ENCODE data around the gene ETV1.

The ETV1 gene

DNA sequence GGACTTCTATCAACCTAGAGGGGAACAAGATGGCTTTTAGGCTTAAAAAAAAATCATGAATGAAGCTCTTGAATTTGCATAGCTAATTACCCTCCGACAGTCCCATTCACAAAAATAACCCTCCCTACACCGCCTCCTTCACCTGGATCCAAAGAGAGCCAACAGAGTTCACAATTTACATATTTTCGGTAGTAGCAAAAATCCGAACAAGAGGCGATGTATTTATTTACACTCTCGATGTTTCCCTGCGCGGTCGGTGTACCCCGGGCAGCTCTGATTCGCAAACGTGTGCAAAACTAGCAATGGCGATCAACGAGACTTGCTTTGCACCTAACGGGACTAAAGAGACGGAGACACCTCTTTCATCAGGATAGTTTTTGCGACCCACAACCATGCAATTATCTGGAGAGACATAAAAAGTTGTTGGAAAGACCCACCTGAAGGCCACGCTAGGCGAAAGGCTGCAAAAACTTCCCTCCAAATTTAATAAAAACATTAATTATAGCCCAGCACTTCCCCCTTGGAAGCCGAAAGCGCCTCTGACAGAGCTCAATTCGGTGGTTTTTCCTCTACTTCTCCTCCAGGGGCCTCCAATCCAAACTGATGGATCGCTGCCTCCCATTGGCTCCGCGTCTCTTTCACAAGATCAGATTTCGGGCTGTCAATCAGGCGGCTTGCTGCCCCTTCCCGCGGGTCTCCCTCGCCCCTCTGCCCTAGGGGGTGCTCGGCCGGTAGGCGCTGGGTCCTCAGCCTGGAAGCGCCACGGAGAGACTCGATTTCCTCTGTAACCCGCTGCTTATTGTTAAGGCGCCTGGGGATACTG is at the start of gene ETV1:
TSS of gene ETV1 (minus strand) at position 541 of the 823 bp plus-strand sequence. CDS start 614 bp downstream, outside the sequence.
- DNase-seq = peak; percentile 63

DNA sequence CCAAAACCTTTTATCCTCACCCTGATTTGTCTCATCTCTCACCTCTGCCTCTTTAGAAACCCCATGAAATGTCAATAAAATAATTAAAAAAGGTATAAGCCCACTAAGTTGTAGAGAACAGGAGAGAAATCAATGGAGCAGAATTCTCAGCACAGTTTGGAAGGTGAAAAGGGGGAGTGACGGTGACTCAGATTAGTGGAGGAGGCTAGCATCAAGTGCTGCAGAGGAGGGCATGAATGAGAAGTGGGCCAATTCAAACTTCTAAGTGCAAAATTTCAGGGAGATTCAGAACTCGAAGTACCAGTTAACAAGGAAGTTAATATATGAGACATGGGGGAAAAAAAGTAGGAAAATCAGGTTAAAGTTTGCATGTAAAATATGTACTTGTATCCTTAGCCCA is 34.9 kb upstream of the ETV1 start:
- no peak for DNase-seq

DNA sequence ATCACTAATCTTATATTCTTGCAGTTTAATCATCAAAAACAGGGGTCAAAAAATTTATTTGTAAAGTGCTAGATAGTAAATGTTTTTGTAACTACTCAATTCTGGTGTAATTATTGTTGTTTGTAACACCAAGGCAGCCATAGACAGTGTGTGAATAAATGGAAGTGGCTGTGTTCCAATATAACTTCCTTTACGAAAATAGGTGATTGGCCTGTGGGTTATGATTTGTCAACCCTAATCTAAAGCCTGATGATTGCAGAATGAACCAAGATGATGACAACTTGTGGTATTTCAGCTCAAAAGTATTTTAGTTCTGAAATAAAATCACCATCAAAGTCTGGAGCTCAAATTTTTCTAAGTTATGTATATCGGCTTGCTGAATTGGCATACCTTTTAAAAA is 34.4 kb upstream of the ETV1 start:
- DNase-seq = no peak

DNA sequence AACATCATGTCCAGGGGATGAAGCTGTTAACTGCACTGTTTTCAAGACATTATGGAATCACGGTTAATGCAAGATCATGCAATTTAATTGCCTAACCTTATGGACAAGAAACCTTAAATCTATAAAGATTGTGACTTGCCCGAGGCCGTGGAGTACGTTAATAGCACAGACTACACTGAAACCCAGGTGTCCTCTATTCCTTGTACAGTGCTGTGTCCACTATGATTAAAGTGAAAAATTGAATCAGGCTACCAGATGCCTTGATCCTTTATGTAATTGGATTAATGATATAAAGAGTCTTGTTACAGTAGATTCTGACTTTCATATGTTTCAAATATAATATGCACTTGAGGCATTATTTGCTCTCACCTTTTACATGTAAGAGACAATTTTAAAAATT is 33.9 kb upstream of the ETV1 start:
- no peak for DNase-seq

DNA sequence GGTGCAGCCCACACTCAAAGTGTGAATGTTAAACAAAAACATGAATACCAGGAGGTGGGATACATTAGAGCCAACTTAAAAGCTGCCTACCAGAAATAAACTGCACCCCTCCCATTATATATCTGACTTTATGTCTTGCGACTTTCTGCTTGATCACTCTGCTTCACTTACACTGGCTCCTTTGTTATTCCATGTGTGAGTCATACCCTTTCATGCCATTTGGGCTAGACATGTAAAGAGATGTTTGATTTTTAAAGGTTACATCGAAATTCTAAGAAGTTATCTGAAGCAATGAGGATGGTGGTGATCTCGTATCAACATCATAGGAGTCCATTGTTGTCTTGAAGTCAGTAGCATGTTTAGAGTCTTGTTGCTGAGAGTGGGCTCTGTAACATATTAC is 31.6 kb upstream of the ETV1 start:
- DNase-seq = no peak

DNA sequence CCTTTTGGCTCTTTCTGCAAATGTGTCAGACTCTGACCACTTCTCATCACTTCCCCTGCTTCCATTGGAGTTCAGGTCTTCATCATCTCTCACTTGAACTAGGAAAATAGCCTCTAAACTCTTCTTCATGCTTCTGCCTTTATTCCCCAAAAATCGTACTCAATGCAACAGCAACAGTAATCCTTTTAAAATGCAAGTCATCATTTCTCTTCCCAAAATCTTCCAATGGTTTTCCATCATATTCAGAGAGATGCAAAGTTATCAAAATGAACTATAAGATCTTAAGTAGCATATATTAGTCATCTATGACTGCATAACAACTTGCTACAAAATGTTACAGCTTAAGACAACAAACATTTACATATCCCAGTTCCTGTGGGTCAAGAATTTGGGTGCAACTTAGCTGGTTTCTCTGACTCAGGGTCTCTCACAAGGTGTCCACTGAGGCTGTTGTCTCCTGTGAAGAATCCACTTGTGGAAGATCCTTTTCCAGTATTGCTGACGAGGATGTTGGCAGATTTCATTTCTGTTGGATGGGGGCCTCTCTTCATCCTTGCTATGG is 31.0 kb upstream of the ETV1 start:
- no peak for DNase-seq

DNA sequence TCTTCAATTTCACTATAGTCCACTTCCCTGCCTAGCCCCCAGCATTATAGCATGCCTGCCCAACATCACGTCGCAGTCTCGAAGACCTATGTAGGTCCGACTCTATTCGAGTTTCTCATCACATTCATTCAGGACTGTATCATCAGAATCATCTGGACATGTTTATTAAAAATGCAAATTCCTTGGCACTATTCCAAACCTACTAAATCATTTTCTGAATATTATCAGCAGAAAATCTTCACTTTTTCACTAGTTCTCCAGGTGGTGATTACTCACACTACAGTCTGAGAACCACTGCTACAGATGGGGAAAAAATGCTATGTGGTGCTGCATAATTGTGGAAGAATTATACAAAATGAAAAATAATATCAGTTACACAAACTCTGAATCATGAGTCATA is 29.3 kb upstream of the ETV1 start:
- no peak for DNase-seq

DNA sequence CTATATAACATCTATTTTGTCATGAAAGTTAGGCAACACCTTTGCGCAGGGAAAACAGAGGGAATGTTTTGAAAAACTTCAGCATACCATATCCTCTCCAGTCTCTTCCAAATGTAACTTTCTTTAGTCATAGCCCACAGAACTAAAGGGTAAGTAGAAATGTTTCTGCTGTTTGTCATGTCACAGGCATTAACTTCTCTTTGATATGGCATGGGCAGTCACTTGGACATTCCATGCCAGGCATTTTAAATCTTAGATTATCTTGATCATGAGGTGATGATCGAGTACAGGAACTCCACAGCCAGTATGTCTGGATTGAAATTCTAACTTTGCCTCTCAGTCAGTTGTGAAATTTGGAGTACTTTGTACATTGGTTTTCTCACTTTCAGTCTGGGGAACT is 27.5 kb upstream of the ETV1 start:
- DNase-seq = no peak

DNA sequence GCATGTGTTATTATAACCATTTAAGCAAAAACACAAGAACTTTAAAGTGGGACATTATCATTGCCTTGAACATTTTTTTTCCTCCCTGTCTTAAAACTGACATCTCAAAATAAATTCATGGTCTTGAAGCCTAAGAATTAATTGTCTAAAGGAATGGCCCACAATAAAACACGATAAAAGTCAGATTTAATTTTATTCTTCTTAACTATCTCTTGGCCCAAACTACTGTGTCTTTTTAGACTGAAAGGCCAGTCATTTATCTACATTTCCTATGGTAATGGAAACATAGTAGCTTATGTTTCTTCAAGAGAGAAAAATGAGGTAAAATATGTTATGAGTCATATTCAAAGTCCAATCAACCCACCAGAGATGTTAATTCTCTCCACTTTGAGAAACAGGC is 24.4 kb upstream of the ETV1 start:
- DNase-seq = no peak

DNA sequence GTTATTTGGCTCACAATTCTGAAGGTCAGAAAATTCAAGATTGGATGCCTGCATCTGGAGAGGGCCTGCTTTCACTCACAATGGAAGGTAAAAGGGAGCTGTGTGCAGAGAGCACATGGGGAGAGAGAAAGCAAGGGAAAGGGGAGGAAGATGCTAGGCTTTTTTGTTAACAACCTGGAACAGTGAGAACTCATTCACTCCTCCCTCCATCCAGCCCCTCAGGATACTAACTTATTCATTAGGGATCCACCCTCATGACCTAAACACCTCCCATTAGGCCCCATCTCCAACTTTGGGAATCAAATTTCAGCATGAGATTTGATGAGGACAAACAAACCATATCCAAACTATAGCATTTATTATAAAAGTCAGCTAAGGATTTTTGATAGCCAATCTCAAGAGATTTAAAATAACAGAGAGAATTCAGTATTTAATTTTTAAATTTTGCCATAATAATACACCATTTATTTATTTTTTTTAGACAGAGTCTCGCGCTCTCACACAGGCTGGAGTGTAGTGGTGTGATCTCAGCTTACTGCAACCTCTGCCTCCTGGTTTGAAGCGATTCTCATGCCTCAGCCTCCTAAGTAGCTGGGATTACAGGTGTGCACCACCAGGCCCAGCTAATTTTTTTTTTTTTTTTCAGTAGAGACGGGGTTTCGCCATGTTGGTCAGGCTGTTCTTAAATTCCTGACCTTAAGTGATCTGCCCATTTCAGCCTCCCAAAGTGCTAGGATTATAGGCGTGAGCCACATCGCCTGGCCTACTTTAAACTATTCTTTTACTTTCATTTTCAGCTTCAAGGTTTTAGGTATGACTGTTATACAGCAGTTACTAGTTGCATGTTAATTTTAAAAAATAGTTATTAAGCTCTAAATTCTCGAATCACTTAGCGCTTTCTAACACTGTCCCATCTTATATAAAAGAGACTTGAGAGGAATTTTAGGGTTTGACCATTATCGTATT is 20.3 kb upstream of the ETV1 start:
- DNase-seq = no peak

DNA sequence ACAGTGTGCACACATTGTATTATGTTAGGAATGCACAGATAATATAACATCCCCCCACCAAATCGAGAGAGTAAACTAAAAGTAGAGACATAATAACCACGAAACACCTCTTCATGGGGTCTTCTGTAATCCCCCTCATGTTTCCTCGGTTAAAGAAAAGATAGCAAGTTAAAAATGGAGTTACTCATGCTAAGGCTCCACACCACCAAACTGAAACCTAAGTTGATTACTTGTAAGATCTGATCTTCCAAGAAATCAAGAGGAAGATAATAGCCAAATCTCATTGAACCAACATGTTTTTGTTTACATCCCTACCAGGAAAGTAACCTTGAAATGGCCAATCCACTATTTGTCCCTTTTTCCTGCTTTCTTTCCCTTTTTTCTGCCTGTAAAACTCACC is 11.7 kb upstream of the ETV1 start:
- DNase-seq = no peak

DNA sequence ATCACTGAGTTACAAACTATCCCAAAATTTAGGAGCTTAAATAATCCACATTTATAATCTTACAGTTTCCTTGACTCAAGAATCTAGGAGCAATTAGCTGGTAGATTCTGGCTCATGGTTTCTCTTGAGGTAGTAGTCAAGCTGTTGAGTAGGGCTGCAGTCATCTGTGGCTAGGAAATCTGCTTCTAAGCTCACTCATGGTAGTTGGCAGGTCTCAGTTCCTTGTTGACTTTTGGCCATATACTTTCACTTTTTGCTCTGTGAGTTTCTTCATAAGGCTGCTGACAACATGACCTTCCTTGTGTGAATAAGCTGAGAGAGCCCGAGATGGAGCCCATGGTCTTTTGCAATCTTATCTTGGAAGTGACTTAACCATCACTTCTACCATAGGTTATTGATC is 10.8 kb upstream of the ETV1 start:
- DNase-seq = no peak

DNA sequence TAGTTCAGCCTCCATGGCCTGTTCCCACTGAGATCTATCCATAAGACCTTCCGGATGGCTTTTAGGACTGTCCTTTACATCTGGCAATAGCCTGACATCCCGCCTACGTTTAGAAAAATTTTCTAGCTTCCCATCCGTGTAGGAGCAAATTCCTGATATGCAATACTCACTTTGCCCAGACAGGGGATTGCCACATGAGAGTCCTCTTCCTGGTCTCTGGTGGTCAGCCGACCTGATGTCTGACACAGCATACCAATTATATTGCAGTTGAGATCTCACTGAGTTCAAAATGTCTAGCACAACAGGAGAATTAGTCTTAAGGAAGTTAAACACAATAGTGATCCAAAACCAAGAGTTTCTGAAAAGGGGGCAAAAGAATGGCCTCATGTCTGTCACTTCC is 9.4 kb upstream of the ETV1 start:
- DNase-seq = no peak

DNA sequence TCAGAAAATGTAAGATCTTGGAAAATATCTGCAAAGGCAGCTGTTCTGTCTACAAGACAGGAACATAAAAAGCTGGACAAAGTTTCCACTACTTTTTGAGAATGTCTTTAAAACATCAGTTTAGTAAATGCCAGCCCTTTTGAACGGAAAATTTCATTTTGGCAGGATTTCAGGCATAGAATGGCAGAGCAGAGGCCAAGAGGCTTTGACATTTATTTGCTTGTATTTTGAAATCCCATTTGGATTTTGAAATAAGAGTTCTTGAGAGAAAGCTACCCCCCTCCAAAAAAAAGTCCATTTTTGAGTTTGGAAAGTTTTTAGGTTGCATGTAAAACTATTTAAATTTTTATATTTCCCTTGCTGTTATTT is 3.1 kb upstream of the ETV1 start:
- DNase-seq = no peak

DNA sequence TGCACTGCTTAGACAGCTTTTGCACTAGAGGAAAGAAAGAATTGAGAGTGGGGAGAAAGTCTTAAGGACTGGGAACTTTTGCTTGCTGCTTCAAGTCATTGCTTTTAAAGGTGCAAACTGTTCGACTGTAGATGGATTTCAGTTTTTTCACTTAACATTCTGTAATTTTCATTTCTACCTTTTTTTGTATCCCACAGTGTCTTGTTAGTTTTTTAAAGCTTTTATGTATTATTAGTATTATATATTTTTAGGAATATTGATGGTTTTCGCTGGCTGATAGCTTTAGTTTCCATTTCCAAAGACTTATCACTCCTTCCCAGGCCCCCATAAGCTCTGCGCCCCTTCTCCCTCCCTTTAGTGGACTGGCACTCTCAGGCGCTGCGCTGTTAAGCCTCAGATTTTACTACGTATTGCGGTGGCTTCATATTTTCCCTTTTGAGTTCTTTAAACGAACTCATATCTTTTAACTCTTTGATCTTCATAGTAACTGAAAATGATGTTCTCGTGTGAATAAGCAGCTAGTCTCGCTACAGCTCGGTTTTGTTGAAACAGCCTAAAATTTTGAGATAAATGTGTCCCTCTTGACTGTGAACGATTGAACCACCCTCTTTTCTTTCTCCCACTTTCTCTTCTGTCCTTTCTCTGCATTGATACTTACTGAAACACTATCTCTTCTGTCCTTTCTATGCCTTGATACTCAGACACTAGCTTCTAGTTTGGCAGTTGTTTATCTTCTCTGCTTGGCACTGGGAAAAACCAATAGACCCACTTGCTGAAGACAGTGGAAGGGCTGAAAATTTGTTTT is 2.5 kb upstream of the ETV1 start:
- peak; percentile 2 for DNase-seq

DNA sequence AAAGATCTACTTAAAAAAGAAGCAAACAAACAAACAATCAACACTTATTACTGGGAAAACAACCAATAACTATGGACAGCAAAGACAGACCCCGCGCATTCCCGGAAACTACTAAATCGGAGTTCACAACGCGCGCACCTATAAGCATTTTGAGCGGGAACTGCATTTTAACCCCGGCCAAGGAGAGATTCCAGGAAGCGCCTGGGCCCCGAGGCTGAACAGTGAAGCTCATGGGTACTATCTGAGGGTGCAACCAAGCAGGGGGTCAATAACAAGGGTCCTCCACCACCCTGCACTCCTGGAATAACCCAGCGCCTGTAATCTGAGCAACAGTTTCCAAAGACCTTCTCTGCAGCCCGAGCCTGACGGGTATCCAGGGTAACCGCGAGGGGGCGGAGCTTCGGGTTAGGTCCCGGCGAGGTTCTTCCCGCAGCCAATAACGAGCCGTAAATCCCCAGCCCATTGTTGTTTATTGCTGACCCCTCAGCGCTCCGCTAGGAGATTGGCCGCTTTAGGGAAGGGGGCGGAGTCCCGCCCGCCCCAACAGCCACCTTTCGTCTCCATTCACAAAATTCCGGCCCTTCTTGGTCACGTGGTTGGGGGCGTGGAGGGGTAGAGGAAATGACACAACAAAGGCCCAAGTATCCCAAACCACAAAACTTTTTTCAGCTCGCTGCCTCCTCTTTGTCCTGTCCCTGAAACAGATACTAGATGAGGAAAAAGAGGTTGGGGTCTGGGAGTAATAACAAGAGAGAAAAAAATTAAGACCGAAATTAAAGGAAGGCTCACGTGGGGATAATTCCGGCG is 1.7 kb upstream of the ETV1 start:
- DNase-seq = peak; percentile 93

DNA sequence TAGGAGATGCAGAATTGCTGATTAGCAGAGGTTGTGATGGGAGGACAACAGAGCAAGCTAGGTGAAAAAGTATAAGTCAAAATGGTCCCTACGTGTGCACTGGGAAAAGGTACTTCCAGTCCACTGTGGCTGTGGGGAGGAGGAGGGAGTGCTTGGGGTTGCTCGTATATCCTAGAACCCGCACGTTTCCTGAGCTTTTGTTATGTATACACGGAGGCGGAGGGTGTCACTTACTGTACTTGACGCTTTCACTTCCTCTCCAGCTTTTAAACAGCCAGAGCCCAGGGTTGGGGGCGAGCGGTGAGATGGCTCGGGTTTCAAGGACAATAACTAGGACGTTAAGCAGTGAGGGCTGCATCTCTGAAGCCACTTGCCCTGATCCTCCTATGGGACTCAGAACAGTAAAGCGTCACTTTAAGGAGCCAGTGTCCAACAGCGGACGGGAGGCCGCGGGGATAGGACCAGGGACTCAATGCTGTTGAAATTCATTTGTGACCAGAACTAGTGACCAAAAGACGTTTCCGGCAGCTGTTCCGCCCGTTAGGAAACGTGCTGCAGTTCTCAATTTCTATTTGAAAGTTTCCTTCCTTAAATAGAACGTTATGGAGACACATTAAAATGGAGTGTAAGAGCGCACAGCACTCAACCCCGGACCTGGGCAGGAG is 985 bp upstream of the ETV1 start:
- DNase-seq = peak; percentile 47

DNA sequence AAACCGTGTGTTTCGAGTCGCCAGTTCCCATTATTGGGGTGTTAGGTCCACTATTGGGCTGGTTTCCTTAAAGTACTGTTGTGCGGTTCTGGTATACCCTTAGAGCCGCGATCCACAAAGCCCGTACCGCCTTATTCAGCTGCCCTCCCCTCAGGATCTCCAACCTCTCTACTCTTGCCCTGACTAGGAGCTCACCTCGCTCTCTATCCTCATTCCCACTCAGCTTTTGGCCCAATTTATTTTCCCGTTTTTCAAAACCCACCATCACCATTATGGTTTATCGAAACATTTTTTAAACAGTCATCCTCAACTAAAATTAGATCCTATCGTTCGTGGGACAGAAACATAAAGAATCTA is 461 bp upstream of the ETV1 start:
- DNase-seq = no peak

DNA sequence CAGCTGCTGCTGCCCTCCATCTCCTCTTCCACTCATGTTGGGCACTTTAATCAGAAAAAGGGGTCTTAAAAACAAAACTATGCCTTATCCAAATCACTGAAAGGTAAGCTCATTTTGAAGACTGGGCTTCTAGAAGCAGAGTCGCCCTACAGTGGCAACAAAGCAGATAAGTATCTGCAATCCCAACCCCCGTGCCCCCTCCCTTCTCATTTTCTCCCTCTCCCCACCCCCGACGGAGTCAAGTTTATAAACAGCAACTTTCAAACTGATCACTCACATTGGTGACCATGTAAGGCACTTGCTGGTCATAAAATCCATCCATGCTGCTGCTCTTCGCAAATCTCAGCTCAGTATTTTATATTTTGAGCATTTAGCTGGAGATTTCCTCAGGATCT is 738 bp downstream of the ETV1 start:
- DNase-seq = no peak

DNA sequence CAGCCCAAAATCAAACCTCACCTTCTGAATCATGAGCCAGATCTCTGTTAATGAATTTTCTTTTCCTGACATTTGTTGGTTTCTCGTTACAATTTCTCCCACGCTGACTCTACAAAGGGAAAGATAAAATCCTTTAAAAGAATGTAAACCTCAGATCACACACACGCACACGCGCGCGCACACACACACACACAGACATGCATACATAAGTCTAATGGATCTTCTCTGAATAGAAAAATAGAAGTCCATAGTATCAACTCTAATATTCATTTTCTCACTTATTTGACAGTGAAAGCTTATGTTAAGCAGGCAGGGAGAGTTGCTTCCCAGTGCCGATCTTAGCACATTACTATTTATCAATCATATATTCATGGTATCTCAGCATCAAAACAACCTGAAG is 1.4 kb downstream of the ETV1 start:
- DNase-seq = no peak

DNA sequence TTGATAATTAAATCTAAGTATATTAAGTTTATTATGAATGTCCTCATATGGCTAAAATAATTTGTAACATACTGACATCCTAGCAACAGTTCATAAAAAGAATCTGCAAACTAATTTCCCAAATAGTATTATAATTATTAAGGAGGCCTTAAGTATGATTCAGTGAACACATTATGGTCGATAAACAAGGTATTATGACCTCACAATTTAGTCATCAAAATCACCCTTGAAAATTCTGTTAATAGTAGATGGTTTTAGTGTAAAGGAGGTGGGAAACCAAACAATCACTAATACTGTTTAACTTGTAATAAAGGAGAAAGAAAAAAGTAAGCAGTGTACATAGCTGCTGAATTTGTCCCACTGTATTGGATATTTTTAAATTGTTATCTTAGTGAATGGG is 2.1 kb downstream of the ETV1 start:
- DNase-seq = no peak

DNA sequence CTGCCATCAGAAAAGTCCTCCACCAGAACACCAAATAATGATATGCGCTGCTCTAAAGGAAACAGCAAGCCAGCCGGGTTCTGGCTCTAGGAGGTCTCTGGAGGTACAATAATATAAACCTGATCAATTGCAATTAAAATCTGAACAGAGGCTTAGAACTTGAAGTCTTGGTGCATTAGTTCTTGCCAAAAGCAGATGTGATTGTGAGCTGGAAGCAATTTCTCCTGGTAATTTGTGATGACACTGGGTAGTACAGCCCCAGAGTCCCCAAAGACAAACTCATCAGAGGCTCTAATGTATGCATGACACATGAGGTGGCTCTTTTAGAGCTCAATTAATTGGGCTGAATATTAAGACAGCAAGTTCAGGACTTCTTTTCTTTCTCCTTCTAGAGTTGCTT is 3.3 kb downstream of the ETV1 start:
- no peak for DNase-seq

All from hematopoietic multipotent progenitor cell treated with erythropoietin and hydrocortisone succinate and interleukin-3 and kit ligand, for 6 days (in vitro differentiated cells).